ENCODE results near the gene PPM1K. TPM values are rescaled to one million over a fixed set of nuclear protein-coding genes. Genes with fewer than 3 reads are reported as not detected.

The PPM1K gene
- total RNA-seq, 1 experiment from 2014 or later: 4.2 TPM

DNA sequence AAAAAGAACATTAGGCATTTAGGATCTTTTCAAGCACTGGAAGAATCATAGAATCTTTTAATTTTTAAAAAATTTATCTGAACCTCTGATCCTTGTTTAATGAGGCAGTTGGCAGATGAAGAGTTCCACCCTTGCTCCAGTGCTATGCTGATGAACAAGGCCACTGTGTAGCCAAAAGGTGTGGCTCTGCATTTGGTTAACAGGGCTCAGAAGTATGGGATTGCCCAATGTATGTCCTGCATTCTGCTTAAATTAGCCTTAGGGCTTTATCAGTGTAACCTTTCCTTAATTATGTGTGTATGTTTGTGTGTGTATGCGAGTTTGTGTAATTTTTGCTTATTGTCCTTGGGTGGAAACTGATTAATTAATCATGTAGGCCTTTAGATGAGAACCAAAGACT, 43.3 kb upstream of the PPM1K start (continued):
- no peak for TF ChIP-seq TCF7L2 (IDR thresholded peaks at IDR 0.05; ENCODE audit: borderline replicate concordance, extremely low read depth, insufficient read depth, insufficient read length)

DNA sequence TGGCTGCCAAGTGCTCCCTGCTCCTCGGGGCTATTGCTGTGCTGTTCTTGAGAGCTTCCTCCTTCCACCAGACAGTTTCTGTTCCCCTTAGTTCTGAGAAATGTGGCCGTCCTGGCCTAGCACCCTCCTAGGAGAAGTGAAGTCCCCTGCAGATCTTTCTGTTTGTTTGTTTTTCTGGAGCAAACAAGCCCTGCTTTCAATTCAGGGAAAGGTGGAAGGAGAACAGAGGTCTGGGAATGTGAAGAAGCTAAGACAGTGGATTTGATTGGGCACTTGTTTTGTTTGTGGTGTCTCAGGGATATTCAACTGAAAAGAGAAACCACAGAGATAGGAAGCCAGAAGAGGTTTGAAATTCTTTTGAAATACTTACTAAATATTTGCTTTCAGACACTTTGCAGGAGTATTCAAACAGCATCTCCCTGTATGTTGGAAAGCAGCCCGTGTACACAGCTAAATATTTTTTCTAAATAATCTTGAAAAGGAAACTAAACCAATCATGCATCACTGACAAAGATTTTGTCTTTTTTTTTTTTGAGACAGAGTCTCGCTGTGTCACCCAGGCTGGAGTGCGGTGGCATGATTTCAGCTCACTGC, 36.5 kb upstream of the PPM1K start:
- RAD21 ChIA-PET (ENCODE audit: low non-redundant PET in 1 of 2, low total read pairs in 2 of 2, uncharacterized antibody in 2 of 2, unreplicated experiment in 2 of 2): no interaction called here
- POLR2A ChIA-PET: no interaction called here
- no peaks in the 10 kb centered on the region for H3K36me3 ChIP-seq (ENCODE audit: control insufficient read depth in 1 of 2, insufficient read depth in 2 of 2, low read length in 2 of 2)
- H3K27ac ChIP-seq (ENCODE audit: low read depth, low read length): no peak overlapping the region
- no peaks in the 10 kb centered on the region for H3K9me3 ChIP-seq (ENCODE audit: control insufficient read depth in 1 of 2, insufficient read depth in 1 of 2, low read depth in 1 of 2, low read length in 2 of 2)
- no peak overlapping the region for H3K4me3 ChIP-seq (replicated peaks in 1 of 2; ENCODE audit: low read depth in 1 of 2, low read length in 2 of 2)
- intact Hi-C loops (cut with micrococcal nuclease): no loop called here
- no peaks in the 10 kb centered on the region for H3K79me2 ChIP-seq (ENCODE audit: insufficient read depth, low read length)
- no peak overlapping the region for H2AFZ ChIP-seq (ENCODE audit: low read depth, low read length, poor library complexity, severe bottlenecking)
- H3K4me2 ChIP-seq (ENCODE audit: low read length): no peak overlapping the region
- H3K4me1 ChIP-seq (ENCODE audit: control insufficient read depth in 1 of 2, insufficient read depth in 2 of 2, low read length in 2 of 2): no peaks in the 10 kb centered on the region
- TF ChIP-seq, protein P1, sequence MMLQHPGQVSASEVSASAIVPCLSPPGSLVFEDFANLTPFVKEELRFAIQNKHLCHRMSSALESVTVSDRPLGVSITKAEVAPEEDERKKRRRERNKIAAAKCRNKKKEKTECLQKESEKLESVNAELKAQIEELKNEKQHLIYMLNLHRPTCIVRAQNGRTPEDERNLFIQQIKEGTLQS (IDR thresholded peaks at IDR 0.05): no peak
- TF ChIP-seq ZFX (IDR thresholded peaks at IDR 0.05) (no peak), EGR1 (IDR thresholded peaks at IDR 0.05; ENCODE audit: low read depth) (no peak), CEBPB (IDR thresholded peaks at IDR 0.05; ENCODE audit: low read depth) (no peak), TCF7L2 (IDR thresholded peaks at IDR 0.05; ENCODE audit: borderline replicate concordance, extremely low read depth, insufficient read depth, insufficient read length) (no peak), EZH2 (IDR thresholded peaks at IDR 0.05) (no peak), SIN3A (IDR thresholded peaks at IDR 0.05; ENCODE audit: low read depth) (no peak), JUND (IDR thresholded peaks at IDR 0.05) (no peak)
- no TSS peak for BruUV-seq (replicated peaks)
- H3K9me2 ChIP-seq (ENCODE audit: insufficient read depth): no peaks in the 10 kb centered on the region
- H3K27me3 ChIP-seq (ENCODE audit: insufficient read depth, low read length): no peaks in the 10 kb centered on the region
- H4K20me1 ChIP-seq (ENCODE audit: insufficient read depth): no peaks in the 10 kb centered on the region
- ATAC-seq (no peak), DNase-seq (ENCODE audit: low read depth, low spot score) (no peak)
- CTCF ChIA-PET: no interaction called here
- H3K9ac ChIP-seq (ENCODE audit: low read length): no peak overlapping the region

DNA sequence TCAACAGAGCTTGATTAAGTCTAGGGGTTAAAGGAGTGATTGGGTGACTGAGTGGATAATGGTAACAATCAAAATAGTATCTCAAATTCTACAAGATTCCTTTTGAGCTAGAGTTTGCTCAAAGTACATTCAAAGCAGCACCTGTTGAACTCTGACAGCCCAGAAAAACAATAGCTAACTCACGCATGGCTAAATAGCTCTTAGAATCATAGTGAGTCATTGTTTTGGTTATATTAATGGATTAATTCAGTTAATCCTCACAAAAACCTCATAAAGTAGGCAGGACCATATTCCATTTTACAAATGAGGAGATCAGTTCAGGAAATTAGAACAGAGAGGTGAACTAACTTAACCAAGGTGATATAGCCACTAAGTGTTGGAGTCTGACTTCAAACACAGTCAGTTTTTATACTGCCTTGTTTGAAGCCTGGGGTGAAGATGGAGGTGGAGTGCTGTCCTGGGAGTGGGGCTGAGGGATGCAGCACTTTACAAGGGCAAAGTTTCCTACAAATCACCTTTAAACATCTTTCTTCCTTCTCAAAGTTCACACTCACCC, 35.9 kb upstream of the PPM1K start:
- POLR2A ChIA-PET: no interaction called here
- ATAC-seq (no peak), DNase-seq (ENCODE audit: low read depth, low spot score) (no peak)
- Histone ChIP-seq H3K36me3 (ENCODE audit: control insufficient read depth in 1 of 2, insufficient read depth in 2 of 2, low read length in 2 of 2) (no peaks in the 10 kb centered on the region), H3K4me1 (ENCODE audit: control insufficient read depth in 1 of 2, insufficient read depth in 2 of 2, low read length in 2 of 2) (no peaks in the 10 kb centered on the region), H3K4me2 (ENCODE audit: low read length) (no peak overlapping the region), H3K9ac (ENCODE audit: low read length) (no peak overlapping the region), H3K9me2 (ENCODE audit: insufficient read depth) (no peaks in the 10 kb centered on the region), H4K20me1 (ENCODE audit: insufficient read depth) (no peaks in the 10 kb centered on the region), H3K4me3 (replicated peaks in 1 of 2; ENCODE audit: low read depth in 1 of 2, low read length in 2 of 2) (no peak overlapping the region), H3K79me2 (ENCODE audit: insufficient read depth, low read length) (no peaks in the 10 kb centered on the region), H3K9me3 (ENCODE audit: control insufficient read depth in 1 of 2, insufficient read depth in 1 of 2, low read depth in 1 of 2, low read length in 2 of 2) (no peaks in the 10 kb centered on the region), H3K27me3 (ENCODE audit: insufficient read depth, low read length) (no peaks in the 10 kb centered on the region), H3K27ac (ENCODE audit: low read depth, low read length) (no peak overlapping the region), H2AFZ (ENCODE audit: low read depth, low read length, poor library complexity, severe bottlenecking) (no peak overlapping the region)
- intact Hi-C loops (cut with micrococcal nuclease): no loop called here
- CTCF ChIA-PET: no interaction called here
- RAD21 ChIA-PET (ENCODE audit: low non-redundant PET in 1 of 2, low total read pairs in 2 of 2, uncharacterized antibody in 2 of 2, unreplicated experiment in 2 of 2): no interaction called here
- no TSS peak for BruUV-seq (replicated peaks)
- no peak for TF ChIP-seq EGR1 (IDR thresholded peaks at IDR 0.05; ENCODE audit: low read depth)
- TF ChIP-seq ZNF274 (IDR thresholded peaks at IDR 0.05; ENCODE audit: low read depth, low read length): no peak
- no peak for TF ChIP-seq SP1 (IDR thresholded peaks at IDR 0.05; ENCODE audit: low read depth)
- no peak for TF ChIP-seq YY1 (IDR thresholded peaks at IDR 0.05; ENCODE audit: extremely low read depth, insufficient replicate concordance, low read depth, low read length)
- TF ChIP-seq EZH2phosphoT487 (IDR thresholded peaks at IDR 0.05; ENCODE audit: borderline replicate concordance): no peak
- no peak for TF ChIP-seq FOSL1 (IDR thresholded peaks at IDR 0.05; ENCODE audit: low read depth)
- TF ChIP-seq TCF7L2 (IDR thresholded peaks at IDR 0.05; ENCODE audit: borderline replicate concordance, extremely low read depth, insufficient read depth, insufficient read length): no peak
- no peak for TF ChIP-seq CBX3 (IDR thresholded peaks at IDR 0.05; ENCODE audit: low read depth)
- TF ChIP-seq SIN3A (IDR thresholded peaks at IDR 0.05; ENCODE audit: low read depth): no peak
- TF ChIP-seq, protein P1 (IDR thresholded peaks at IDR 0.05): no peak
- TF ChIP-seq SRF (IDR thresholded peaks at IDR 0.05; ENCODE audit: low read depth): no peak
- no peak for TF ChIP-seq EZH2 (IDR thresholded peaks at IDR 0.05)
- TF ChIP-seq POLR2AphosphoS5 (IDR thresholded peaks at IDR 0.05; ENCODE audit: low read depth, low read length): no peak
- no peak for TF ChIP-seq RAD21 (IDR thresholded peaks at IDR 0.05; ENCODE audit: low read depth)
- TF ChIP-seq POLR2A (IDR thresholded peaks at IDR 0.05; ENCODE audit: borderline replicate concordance, extremely low read depth, insufficient read depth, insufficient read length): no peak
- TF ChIP-seq, protein P2, sequence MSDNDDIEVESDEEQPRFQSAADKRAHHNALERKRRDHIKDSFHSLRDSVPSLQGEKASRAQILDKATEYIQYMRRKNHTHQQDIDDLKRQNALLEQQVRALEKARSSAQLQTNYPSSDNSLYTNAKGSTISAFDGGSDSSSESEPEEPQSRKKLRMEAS (IDR thresholded peaks at IDR 0.05): no peak

Measured in HCT116 (cell line).